Neural crest cell (in vitro differentiated cells): ENCODE measurements around the gene KIF26B. TPM values are rescaled to one million over a fixed set of nuclear protein-coding genes. Genes with fewer than 3 reads are reported as not detected.

ENCODE experiments used
- DNase-seq: peaks from one replicate; pipeline ENCODE4 v3.0.0; 2021; ENCODE audit warnings: low read depth, mixed read lengths, low spot score
- H3K27ac Mint-ChIP-seq: one replicate; pipeline ENCODE4 v1.8.0; 2021; ENCODE audit warnings: mild to moderate bottlenecking, mixed read lengths; ENCODE audit not compliant: unreplicated experiment
- H3K27me3 Mint-ChIP-seq: 2 replicates; pipeline ENCODE4 v1.8.0; 2021; ENCODE audit warnings: low read depth, mild to moderate bottlenecking, mixed read lengths
- H3K36me3 Mint-ChIP-seq: 2 replicates; pipeline ENCODE4 v1.8.0; 2021; ENCODE audit warnings: low read depth, mild to moderate bottlenecking, mixed read lengths
- H3K4me1 Mint-ChIP-seq: 2 replicates; pipeline ENCODE4 v1.8.0; 2021; ENCODE audit warnings: mixed read lengths
- H3K4me3 Mint-ChIP-seq: one replicate; pipeline ENCODE4 v1.8.0; 2021; ENCODE audit warnings: mild to moderate bottlenecking, mixed read lengths
- H3K9me3 Mint-ChIP-seq: 2 replicates; pipeline ENCODE4 v1.8.0; 2021; ENCODE audit warnings: mixed read lengths
- CTCF ChIP-seq: fragments of 200-600 bp; sonication (generic); conservative IDR thresholded peaks from 2 replicates; pipeline ENCODE4 v1.5.0; 2021; ENCODE audit warnings: antibody characterized with exemption, mild to moderate bottlenecking
- total RNA-seq: library from RNA; stranded (reverse); gene quantifications from 2 replicates; pipeline ENCODE4 v1.2.1, GENCODE V29; 2021

KIF26B gene
- total RNA-seq, 1 donor from 2014 or later = 6.2 TPM

GRCh38 chr1:245211035-245211749, 56.4 kb downstream of the KIF26B start:
- H3K4me3 Mint-ChIP-seq = no peak overlapping the region
- H3K27ac Mint-ChIP-seq = no peak overlapping the region
- TF ChIP-seq CTCF = no peak
- H3K4me1 Mint-ChIP-seq = peaks cover 24% of the 10 kb centered on the region
- peaks cover 14% of the 10 kb centered on the region for H3K36me3 Mint-ChIP-seq
- no peak for DNase-seq
- H3K27me3 Mint-ChIP-seq = no peaks in the 10 kb centered on the region
- H3K9me3 Mint-ChIP-seq = peaks cover 3% of the 10 kb centered on the region

- Mint-ChIP-seq H3K9me3 (no peaks in the 10 kb centered on the region), H3K27ac (no peak overlapping the region), H3K36me3 (peaks cover 10% of the 10 kb centered on the region), H3K27me3 (no peaks in the 10 kb centered on the region), H3K4me1 (peaks cover 27% of the 10 kb centered on the region), H3K4me3 (no peak overlapping the region)
- no peak for TF ChIP-seq CTCF
- no peak for DNase-seq
Measured at GRCh38 chr1:245211761-245212160, 57.0 kb downstream of the KIF26B start.

GRCh38 chr1:245212221-245212710, 57.5 kb downstream of the KIF26B start:
- H3K27ac Mint-ChIP-seq = no peak overlapping the region
- no peak for DNase-seq
- H3K27me3 Mint-ChIP-seq = no peaks in the 10 kb centered on the region
- H3K9me3 Mint-ChIP-seq = no peaks in the 10 kb centered on the region
- TF ChIP-seq CTCF = no peak
- H3K4me1 Mint-ChIP-seq = peaks cover 32% of the 10 kb centered on the region
- peaks cover 5% of the 10 kb centered on the region for H3K36me3 Mint-ChIP-seq
- no peak overlapping the region for H3K4me3 Mint-ChIP-seq

- peaks cover 41% of the 10 kb centered on the region for H3K4me1 Mint-ChIP-seq
- H3K27me3 Mint-ChIP-seq = no peaks in the 10 kb centered on the region
- no peak for TF ChIP-seq CTCF
- no peak overlapping the region for H3K27ac Mint-ChIP-seq
- DNase-seq = no peak
- H3K36me3 Mint-ChIP-seq = no peaks in the 10 kb centered on the region
- no peak overlapping the region for H3K4me3 Mint-ChIP-seq
- no peaks in the 10 kb centered on the region for H3K9me3 Mint-ChIP-seq
Measured at GRCh38 chr1:245213066-245213831, 58.5 kb downstream of the KIF26B start.

GRCh38 chr1:245215071-245215470, 60.3 kb downstream of the KIF26B start:
- no peak overlapping the region for H3K4me3 Mint-ChIP-seq
- no peaks in the 10 kb centered on the region for H3K36me3 Mint-ChIP-seq
- peaks cover 45% of the 10 kb centered on the region for H3K4me1 Mint-ChIP-seq
- no peak for DNase-seq
- no peak overlapping the region for H3K27ac Mint-ChIP-seq
- no peaks in the 10 kb centered on the region for H3K27me3 Mint-ChIP-seq
- TF ChIP-seq CTCF = no peak
- no peaks in the 10 kb centered on the region for H3K9me3 Mint-ChIP-seq
